ENCODE data around the gene PER1.

Gene PER1

DNA sequence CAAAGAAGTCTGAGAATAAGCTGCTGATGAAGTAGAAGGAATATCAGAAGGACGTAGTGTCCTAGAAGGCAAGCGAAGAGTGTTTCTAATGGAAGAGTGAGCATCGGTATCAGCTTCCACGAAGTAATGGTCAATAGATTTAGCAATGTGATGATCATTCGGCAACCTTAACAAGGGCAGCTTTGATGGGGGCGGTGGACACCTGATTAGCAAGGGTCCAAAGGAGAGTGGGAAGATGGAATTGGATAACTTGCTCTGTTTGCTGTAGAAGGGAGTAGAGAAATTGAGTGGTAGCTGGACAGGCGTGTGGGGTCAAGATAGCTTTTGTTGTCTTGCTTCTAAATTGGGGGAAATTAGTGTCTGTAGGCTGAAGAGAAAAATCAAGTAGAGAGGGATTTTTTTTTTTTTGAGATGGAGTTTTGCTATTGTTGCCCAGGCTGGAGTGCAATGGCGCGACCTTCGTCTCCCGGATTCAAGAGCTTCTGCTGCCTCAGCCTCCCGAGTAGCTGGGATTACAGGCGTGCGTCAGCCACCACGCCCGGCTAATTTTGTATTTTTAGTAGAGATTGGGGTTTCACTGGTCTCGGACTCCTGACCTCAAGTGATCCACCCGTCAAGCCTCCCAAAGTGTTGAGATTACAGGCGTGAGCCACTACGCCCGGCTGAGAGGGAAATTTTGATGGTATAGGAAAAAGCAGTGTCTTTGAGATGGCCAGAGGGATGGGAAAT, 14.4 kb downstream of the PER1 start:
- no peak for DNase-seq

DNA sequence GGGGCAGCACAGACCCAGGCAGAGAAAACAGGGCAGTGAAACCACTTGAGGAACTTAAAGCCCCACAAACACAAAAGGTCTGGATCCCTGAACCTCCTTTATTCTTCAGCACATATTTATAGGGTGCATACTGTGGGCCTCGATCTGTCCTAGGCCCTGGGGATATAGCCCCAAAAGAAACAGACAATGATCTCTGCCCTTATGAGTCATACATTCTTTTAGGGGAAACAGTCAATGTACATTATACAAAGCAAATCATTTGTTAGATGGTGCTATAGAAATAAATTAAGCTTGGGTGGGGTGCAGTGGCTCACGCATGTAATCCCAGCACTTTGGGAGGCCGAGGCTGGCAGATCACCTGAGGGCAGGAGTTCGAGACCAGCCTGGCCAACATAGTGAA, 18.3 kb downstream of the PER1 start:
- no peak for DNase-seq

DNA sequence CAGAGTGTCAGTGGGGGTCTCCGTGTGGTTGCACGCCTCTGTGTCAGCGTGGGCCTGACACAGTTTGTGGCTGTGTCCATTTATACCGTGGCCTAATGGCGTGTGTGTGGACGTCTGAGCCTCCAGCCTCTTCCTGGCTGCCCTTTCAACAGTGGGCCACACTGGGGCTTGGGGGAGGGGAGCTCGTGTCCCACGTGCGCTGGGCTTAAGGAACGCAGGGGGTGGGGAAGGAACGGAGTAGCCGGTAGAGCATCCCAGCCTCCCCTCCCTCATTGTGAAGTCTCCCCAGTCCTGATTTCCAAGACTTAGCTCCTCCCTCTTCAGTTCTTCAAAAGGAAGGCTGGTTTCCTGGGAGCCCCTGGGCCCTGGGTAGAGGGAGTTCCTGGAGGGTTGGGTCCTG, 18.8 kb downstream of the PER1 start:
- DNase-seq = no peak

DNA sequence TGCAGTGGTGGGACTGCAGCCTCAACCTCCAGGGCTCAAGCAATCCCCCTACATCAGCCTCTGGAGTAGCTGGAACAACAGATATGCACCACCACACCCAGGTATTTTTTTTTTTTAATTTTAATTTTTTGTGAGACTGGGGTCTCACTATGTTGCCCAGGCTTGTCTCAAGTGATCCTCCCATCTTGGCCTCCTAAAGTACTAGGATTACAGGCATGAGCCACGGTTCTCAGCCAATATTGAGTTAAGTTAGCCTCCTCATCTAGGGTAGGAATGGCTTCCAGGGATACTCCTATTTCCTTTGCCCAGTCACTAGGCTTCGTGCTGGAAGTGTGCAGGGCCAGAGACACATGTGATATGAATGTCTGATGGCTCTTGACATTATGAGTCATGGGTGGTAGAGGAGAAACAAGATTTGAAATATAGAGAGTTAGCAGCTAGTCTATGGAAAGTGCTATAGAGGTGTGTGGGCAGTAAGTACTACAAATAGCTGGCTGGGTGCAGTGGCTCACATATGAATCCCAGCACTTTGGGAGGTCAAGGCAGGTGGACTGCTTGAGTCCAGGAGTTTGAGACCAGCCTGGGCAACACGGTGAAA, 20.3 kb downstream of the PER1 start:
- DNase-seq = no peak

DNA sequence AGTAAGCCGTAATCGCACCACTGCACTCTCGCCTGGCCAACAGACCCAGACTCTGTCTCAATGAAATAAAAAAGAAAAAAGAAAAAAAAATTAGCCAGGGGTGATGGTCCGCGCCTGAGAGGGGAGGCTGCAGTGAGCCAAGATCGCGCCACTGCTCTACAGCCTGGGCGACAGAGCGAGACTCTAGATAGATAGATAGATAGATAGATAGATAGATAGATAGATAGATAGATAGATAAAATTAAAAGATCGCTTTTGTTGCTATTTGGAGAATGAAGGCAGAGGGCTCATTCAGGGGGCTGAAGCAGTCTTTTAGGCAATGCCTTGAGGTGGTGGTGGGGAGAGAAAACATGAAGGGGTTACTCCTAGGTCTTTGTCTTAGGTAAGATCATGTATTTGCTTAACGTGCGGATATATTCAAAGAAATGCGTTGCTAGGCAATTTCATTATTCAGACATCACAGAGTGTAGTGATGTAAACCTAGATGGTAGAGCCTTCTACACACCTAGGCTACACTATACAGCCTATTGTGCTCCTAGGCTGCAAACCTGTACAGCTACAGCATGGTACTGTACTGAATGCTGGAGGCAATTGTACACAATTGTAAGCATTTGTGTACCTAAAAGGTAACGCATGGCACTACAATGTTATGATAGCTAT, 23.9 kb downstream of the PER1 start:
- no peak for DNase-seq

DNA sequence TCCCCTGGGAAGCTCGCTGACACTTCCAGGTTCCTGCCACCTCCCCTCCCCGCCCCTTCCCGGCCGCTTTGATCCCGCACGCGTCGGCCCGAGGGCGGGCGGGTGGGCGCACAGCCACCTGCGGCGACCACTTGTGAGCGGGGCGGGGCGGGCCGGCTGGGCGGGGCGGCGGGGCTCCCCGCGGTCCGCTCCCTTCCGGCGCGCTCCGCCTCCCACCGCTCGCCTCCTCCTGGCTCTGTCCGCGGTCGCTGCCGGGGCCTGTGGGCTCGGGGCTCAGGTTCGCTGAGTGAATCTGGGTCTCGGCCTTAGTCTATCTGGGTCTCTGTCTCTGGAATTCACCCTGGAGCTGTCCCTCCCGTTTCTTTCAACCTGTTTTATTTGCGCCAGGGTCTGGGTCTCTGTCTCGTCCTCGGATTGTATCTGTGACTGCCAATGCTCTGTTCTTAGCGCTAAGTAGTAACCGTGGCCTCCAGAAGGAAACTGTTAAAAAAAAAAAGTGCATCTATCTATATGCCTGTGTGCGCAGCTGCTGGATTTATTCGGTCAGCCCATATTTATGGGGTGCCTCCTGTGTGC, 25.6 kb downstream of the PER1 start:
- DNase-seq = peak; percentile 87

DNA sequence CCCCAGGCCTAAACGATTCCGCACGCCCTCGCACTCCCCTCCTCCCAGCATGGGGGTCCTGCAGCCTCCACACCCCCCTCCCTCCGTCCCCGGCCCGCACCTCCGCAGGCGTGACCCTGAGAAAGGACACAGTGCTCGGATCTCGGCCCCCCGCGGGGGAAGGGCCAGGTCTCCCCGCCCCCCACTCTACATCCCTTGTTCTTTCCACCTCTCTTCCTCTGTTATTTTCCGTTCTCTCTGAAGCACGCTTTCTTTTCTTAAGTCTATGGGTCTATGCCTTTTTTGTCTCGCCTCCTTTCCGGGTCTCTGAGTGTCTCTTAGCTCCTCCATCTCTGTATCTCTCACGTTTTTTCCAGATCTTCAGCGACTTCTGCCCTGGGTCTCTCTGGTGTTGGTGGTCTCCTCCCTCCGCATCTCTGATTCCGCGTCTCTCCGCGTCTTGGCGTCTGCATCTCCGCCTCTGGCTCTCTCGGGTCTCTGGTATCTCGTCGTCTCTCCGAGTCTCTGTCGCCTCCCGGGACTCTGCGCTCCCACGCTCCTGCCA, 26.2 kb downstream of the PER1 start:
- peak; percentile 43 for DNase-seq

DNA sequence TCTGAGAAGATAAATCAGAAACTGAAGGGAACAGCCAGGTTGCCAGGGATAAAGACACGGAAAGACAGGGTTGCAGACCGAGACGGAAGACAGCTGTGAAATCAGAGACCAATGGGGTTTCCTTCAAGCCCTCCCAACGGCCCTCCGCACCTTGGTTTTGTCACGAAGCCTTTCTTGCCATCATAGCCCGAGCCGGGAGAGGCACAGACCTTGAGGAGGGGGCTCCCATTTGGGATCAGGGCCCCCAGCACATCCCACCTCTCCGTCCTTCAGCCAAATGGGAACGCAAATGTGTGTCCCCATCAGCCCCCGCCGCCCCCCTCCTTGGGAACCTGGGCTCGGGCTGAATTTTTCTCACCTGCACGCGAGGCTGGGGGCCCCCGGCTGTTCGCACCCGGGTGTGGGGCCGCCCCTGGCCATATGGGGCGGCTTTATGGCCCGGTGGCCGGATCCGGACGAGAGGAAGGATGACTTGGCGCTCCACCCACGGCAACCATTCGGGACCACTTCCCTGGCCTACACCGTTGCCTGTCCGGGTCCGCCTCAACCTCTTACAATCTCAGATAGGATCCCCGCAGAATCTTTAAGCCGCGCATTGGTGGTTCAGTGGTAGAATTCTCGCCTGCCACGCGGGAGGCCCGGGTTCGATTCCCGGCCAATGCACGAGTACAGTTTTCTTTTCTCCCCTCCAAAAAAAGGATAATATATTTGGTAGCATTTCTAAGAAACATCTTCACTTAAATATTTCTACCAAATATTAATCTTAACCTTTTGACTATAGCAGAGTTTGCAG, 26.9 kb downstream of the PER1 start:
- DNase-seq = peak; percentile 61

DNA sequence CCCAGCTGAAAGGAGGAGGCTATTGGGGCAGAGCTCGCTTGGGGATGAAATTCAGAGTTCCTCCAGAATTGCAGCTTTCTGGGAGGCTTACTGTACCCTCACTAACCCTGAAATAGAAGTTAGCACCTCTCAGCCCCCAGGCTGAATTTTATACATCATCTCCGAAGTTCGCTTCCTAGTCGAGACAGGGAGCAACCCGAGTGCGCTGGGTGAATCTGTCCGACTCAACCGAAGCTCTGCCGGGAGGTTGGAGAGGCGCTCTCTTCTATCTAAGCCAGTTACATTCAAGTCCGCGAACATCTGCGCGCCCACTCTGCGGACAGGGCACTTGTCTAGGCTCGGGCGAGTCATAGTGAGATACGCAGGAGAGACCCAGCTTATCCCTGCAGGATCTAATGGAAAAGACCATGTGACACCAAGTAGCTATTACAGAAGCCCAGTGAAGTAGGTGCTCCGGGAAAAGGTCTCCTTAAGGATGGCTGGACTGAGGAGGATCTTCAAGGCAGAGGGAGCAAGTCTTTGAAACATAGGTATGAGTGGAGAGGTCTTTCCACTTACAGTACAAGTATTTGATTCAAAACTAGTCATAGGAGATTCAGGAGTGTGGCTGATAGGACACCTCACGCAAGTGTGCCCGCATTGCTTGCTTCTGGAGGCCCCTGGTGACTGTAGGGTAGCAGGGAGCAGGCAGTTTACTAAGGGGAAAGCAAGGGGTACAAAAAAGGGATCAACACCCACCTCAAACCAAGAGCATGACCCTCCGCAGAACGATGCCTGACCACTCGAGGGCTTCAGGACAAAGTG, 27.7 kb downstream of the PER1 start:
- no peak for DNase-seq

DNA sequence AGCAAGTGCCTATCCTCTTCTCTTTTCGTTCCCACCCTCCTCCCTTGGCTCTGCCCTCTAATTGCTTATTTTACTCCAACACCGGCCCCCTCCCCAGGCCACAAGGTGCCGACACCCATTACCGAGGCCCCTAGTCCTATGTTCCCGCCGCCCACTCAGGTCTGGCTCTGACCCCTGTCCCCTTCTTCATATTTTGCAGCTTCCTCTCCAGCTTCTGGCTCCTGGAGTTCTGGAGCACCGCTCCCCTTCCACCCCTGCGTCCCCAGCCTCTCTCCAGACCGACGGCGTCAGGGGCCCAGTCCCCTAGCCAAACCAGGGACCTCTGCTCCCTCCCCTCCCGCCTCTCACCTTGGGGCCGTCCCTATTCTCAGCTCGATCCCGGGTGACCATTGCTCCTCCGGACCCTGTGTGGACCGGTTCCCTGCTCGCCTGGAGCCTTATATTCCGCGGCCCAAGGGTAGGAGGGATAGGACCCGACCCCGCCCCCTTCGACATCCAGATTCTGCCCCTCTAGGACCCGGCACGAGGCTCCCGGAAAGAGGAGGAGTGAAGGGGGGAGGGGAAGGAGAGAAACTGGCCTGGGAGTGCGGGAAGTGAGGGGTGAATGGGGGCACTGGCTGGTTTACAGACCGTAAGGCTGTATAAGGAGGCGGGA, 28.4 kb downstream of the PER1 start, which contains the start of gene HES7:
Gene HES7 (minus strand): TSS at position 412 of the 655 bp plus-strand sequence. CDS start 22 bp downstream, at position 390.
- DNase-seq = no peak

DNA sequence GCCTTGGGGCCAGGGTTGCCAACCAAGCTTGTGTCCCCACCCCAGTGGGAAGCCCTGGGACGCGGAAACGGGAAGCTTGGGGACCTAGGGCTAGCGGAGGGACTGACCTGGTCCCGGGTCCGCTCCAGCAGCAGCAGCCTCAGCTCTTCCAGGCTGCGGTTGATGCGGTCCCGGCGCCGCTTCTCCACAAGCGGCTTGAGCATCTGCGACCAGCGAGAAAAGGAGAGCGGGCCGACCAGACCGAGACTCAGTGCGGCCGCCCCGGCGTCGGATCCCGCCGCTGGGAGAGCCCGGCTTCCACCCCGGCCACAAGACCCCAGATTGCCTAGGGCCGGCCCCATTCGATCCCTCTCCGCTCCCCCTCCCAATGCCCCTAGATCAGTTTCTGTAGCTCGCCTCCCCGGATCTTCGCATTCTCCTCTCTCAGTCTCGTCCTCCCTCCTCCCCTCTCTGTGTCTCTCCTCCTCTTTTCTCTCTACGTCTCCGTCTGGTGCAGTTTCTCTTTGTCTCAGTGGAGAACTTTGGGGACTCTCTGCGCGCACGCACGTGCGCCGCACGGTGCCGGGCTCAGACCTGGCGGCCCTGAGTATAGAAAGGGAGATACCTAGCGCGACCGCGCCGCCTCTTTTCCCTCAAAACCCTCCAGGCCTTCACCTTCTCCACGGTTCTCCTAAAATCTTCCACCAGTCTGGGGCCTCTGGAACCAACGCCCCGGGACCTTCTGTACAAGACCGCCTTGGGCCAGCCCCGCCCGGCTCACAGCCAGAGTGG, 29.1 kb downstream of the PER1 start:
- no peak for DNase-seq

DNA sequence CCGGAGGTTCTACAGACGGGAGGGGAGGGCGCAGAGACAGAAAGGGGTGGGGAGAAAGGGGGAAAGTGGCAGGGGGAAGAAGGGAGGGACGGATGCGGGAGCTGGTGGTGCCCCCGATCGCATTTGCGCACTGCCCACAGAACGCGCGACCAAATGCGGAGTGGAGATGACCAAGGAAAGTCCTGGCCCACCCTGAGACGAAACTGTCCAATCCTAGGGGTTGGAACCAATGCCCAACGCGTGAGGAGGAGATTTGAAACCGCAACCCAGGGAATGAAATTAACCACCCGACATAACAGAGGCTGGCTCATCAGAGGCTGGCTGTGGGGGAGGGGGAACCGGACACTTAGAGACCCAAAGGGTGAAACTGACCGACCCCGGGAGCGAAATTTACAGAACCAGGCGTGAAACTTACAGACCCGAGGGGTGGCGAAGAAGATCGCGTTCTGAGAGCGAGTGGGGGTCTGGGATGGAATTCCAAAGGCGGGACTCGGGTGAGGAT, 29.7 kb downstream of the PER1 start:
- DNase-seq = no peak

DNA sequence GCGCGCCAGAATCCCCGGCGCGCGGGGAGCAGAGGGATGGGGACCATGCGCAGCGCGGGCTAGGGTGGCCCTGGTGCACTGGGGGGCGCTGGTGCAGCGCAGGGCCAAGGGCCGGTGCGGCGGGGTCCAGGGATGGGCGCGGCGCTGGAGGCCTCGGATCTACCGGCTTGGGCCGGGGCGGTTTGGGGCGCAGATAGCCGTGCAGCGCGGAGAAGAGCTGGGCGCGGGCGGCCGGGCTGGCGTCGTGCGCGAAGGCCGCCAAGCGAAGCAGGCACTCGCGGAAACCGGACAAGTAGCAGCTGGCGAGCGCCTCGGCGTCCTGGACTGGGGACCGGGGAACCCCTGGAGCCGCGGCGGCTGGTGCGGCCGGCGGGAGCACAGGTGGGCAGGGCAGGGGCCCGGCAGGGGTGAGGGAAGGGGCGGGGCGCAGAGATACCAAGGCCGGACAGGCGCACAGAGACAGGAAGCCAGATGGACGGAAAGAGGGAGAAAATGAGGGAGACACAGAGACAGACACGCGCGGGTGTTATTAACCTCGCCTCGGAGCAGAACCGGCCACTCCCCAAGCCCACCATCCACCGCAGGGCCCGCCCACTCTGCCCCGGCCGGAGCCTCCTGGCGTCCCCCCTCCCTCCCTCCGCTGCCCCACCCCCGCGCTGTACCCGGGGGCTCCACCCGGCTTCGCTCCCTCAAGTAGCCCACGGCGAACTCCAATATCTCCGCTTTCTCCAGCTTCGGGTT, 30.4 kb downstream of the PER1 start:
- peak; percentile 69 for DNase-seq

DNA sequence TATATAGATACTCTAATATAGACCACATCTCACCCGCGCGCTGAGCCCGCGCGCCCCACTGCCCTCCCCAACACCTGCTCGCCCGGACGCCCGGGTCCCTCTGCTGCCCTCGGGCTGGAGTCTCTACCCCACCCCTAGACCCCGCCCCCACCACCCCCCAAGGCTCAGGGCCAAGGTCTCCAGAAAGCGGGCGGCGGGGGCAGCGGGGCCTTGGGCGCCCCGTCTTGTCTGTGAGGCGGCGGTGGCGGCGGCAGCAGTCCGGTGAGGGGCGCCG, 30.9 kb downstream of the PER1 start:
- no peak for DNase-seq

DNA sequence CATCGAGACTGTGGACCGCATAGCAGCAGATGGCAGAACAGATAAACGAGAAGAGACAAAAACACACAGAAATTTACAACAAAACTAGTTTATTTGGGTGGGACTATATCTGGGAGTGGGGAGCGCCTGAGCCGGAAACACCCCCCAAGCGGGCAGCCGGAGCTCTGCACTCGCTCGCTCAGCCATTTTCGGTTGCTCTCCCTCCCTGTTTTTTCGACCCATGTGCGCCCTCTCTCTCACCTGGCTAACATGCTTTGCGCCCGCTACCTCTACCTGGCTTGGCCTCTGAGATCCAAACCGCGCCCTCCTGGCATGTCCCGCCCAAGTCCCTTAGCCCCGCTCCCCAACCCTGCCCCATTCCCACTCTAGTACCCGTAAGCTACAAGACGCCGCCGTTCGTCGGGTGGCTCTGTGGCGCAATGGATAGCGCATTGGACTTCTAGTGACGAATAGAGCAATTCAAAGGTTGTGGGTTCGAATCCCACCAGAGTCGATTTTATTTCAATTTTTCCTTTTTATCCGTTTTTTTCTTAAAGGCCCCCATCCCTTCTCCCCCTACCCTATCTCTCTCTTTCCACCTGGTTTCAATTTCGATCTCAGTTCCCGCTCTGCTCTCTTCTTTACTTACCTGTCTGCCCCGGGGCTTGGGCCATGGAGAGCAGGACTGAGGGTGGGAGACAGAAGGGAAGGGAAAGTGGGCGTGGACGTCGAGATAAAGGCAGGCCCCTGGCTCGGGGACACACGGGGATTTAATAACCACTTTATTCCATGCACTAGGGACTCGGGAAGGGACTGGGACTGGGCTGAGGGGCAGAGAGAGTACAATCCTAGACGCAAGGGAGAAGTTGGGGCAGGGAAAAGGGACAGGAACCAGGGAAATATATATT, 31.4 kb downstream of the PER1 start:
- peak; percentile 68 for DNase-seq

DNA sequence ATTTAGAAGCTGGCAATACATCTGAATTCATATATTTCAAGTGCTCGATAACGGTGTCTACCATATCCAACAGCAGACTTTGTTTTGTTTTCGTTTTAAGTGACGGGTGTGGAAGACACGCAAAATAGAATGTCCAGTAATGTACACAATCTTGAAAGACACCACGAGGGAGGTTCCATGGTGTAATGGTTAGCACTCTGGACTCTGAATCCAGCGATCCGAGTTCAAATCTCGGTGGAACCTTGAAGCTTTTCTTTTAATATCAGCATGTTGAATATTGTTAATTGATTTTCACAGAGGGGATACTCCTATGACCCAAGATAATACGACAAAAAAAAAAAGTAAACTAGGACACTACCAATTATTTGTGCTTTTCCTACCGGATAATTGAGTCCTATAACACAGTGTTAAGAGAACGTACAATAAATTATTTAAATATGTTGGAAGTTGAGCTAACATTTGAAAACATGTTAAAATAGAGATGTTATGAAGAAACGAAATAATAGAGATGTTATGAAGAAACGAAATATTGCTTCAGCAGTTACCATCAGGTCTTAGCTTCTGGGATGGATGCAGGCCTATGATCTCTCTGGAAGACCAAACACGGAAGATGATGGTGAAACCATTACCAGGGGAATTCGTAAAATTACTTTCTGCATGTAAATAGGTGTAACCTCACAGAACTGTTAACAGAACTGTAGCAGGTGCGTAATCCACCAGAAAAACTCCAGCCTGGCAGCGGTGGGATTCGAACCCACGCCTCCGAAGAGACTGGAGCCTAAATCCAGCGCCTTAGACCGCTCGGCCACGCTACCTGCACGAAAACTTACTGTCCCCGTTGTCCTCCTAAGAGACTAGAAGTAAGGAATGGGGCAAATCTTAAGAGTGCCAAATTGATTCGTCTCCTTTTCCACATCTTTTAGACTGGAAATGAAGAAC, 32.4 kb downstream of the PER1 start:
- peak; percentile 97 for DNase-seq

DNA sequence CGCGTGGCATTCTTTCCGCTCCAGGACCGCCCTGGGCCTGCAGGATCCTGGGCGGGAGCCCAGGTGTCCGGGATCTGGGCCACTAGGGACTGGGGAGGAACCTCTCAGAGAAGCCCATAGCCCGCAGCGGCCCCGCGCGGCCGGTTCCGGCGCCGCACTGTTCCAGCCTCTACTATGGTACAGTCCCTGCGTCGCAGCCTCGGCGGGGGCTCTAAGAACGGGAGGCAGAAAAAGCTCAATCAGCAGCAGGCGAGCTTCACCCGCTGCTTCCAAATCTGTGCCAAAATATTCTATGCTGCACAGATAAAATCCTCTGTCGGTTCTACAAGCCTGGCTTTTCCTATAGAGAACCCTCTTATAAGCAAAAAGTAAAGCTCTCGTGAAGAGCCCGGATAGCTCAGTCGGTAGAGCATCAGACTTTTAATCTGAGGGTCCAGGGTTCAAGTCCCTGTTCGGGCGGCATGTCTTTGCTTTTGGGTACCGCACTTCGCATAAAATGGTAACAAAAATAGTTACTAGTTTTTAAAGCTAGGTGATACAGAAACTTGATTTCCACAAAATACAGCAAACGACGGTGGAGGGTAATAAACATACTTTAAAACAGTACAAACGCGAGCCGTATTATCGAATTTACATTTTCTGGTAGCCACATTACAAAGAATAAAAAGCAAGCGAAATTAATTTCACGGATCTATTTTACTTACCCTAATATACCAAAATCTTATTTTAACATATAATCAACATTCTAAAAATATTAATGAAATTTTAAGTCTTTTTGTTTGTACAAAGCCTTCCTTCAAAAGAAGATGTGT, 33.2 kb downstream of the PER1 start:
- peak; percentile 96 for DNase-seq
